Stimulated activated CD4-positive, alpha-beta T cell treated with anti-CD3 and anti-CD28 coated beads, Interleukin-12 subunit alpha, Interleukin-12 subunit beta, amount 100 ng/mL, for 24 hours (primary cell): ENCODE results near the gene PRKCE.

Experiments
- DNase-seq, 2 experiments: peaks; one replicate each; pipeline ENCODE4 v3.0.0-alpha.2; 2020; ENCODE audit warnings: low read depth in 2 of 2

The PRKCE gene

DNA sequence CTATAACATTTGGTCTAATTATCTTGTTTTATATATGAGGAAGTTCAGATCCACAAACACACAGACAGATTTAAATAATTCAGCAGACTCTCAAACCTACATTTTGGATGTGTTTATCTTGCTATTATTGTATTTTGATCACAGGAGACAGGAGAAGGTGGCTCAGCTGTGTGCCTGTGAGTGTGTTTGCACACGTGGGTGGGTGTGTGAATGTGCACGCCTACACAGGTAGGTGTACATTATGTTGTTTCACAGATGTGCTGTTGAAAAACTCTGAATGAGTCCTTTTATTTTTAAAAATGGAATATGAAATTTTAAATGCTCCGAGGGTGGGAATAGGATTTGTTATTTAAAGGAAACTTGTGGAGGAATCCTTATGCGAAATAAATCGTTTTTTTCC lies 183.4 kb downstream of the PRKCE start:
- DNase-seq = no peak

DNA sequence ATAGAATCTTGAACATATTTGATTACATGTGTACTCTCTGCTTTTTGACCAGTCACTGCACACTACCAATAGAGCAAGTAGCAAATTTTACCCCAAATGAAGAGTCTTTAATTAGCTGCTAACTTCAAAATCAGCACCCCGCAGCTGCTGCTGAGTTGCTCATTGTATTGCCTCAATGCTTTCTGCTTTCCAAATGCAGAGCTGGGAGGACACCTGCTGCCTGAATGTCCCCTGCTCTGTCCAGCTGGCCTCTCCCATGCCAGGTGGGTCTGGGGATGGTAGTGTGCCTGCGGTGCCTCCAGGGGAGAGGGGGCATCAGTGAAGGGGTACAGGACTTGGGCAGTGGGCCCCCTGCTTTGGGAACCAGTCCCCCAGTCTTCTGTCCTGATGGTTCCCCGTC lies 184.8 kb downstream of the PRKCE start:
- DNase-seq = no peak

DNA sequence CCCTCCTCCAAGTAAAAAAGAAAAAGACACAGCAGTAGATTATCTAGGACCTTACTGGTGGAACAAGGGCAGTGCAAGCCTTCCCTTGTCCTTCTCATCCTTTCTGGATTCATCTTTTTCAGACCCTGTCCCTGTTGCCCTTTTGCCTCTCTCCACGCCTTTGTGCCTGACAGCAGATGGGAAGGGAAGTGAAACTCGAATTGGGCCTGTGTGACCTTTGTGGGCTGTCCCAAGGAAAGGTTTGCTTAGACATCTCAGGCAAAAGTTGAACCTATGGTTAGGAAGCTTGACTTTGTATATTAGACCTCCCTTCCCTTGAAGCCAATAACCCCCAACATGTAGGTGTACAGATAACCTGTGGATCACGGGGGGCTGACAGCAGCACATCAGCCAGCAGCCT lies 185.3 kb downstream of the PRKCE start:
- DNase-seq = no peak

DNA sequence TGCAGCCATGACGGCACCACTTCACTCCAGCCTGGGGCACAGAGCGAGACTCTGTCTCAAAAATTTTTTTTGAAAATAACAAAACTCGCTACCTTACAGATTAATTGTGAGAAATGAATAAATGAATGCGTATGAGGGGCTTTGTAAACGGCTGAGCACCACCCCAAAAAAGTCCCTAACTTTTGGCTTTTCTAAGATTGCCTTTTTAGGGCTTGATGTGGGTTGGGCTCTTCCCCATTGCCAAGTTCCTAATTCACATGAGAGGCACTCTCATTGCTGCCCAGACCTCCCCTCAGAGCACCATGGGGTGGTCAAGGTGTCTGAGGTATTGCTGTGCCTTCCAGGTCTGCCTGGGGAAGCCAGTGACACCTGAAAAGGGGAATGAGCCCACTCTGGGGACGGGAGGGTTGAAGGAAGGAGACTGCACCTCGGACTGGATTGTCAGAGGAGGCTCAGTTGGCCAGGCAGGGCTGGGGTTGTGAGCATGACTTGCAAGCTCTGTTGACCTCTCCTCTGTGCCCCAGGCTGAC lies 186.4 kb downstream of the PRKCE start:
- no peak for DNase-seq

DNA sequence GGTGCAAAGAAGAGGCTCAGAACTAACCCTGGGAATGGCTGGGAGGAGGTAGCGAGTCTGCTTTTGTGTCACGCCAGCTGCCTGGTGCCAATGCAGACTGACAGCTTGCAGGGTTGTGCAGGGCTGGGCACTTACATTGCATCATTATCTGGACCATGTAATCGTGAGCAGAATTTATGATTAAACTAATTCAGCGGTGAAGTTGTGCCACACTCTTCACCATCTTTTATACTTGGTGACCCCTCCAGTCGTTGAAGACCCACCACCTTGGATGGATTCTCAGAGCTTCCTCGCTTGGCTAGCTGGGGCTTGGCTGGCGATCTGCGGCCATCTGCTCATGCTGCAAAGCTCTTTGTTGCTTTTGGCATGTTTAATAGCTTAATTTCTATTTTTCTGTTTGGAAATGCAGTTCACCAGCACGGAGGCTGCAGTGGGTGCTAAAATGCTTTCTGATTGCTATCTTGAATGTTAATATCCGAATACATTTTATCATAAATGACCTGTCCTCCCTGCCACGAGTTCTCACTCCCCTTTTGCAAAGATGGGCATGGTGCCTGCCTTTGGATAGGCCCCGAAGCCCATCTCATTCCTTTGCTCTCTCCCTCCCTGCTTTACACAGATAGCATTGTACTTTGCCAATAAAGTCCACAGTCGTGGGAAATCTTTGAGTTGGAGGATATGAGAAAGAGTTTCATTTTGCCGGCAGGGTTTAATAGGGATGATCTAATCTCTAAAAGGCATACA lies 188.2 kb downstream of the PRKCE start:
- DNase-seq = no peak

DNA sequence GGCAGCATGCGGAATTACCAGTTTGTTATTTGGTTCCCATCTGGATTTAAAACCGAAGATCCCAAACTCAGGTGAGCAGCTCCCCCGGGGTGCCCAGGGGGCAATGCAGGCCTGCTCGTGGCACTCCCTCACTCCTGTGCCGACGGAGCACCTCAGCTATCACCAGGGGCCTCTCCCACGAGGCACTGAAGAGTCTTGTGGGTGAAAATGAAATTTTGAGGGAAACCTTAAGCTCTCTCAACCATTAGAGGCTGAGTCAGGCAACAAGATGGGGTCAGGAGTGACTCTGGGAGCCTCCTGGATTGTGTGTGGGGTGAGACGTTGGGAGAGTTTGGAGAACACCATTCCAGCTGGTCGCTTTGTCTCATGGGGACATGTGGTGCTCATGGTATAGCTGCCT lies 189.0 kb downstream of the PRKCE start:
- DNase-seq = no peak

DNA sequence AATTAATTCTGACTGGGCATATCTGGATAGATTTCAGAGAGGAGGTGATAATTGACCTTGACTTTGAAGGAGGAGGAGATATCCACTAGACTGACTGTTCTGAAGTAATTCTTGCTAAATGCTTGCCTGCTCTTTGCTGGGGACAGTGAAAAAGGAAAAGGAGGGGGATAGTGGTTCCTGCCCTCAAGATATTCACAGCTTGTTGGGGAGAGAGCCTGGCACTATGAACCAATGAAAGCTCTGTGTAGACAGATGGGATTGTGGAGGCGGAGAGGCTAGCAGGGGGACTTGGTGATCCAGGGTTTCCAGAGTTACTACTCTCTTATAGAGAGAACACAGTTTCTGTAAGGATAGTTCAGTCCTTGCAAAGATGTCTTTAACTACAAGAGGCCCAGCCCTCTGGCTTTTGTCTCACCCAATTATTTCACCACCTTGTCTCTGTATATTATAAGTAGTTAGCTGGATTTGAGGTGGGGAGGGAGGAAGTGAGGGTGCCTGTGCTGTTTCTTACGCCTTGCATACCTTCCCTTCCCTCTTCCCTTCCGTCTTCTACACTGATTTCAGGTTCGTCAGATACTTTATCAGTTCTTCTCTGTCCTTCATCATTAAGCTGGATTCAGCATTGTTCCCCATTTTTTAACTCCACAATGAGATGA lies 190.4 kb downstream of the PRKCE start:
- no peak for DNase-seq

DNA sequence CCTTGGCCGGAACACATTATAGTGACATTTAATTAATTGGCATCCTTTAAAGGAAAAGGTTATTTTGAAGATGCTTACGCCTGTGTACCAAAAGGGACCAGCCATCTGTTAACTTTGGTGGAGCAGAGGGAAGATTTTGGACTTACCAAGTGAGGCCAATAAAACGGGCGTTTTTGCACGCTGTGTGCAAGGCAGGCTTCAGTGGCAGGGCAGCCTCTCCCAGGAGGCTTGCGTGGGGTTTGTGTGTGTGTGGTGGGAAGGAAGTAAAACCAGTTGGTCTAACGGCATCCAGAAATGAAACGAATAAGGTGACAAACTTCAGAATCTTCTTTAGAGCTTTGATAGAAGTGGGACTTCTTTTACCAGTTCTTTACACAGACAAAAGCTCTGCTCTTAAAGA lies 191.7 kb downstream of the PRKCE start:
- no peak for DNase-seq

DNA sequence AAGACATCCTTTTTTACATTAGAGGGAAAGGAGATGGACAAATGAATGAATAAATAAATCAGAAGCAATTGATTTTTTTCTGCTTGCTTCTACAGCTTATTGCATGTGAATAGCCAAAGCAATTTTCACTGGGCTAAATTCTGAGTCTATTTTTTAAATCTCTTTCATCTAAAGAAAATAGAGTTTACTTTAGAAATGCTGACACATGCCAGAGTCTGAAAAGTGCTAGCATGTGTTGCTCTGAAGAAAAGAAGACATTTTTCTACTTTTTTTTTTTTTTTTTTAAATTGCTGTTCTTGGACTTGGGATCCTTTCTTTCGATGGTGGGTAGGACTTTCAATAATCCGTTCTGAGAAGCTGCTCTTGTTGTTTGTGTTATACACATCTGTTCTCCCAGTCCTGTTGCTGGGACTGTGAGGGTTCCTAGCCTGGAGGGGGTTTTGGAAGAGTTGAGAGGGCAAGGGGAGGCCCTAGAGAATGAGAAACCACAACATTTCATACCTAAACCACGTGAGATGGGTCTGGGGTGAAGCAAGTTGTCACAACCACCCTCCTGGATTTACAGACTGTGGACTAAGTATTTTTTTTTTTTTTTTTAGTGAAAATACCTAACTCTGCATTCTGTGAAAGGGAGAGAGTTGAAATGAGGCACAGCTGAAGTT lies 193.5 kb downstream of the PRKCE start:
- no peak for DNase-seq

DNA sequence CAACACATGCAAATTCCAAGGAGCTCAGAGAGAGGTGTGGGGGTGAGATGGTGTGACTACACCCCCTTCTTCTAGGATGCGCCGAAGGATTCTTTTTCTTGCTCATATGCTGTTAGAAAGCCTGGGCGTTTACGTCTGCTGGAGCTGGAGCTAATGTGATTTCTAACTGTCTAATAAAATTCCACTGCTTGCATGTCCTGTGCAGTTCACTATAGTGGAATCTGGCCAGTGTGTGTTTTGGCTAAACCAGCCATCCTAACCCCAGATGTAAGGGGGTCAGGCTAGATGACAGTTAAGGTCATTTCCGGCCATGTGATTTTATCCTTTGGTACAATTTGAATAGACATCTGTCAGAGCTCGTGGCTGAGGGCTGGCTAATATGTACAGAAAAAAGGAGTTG lies 194.1 kb downstream of the PRKCE start:
- no peak for DNase-seq

DNA sequence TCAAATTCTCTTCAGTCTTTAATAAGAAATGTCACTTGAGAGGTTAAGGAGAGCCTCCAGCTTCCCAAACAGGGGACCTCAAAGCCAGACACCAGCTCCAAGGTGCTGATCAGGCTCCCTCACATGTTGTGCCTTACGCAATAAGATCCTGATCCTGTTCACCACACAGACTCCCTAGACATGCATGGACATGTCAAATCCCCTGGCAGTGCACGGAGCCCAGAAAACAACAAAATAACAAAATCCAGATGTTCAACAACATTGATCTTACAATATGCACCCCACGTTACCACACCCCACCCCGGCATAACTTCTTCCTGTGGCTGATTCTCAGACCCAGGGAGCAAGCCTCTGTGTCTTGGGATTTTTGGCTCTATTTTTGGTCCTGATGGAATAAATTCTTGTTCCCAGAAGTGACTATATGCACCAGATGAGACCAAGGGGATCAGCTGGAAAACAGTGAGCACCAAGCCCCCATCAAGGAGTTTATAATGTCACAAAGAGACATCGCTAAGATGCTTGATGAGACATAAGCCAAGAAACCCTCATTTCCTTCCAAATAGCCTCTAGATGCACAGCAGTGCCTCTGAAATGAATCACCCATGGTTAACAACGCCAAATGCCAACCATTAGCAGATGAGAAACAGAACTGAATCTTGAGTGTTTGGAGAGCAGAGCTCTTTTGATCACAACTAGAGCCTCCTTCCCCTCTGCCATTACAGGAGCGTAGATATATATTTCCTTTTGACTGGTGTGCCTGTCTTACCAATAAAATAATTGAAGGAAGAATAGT lies 198.2 kb downstream of the PRKCE start:
- no peak for DNase-seq

DNA sequence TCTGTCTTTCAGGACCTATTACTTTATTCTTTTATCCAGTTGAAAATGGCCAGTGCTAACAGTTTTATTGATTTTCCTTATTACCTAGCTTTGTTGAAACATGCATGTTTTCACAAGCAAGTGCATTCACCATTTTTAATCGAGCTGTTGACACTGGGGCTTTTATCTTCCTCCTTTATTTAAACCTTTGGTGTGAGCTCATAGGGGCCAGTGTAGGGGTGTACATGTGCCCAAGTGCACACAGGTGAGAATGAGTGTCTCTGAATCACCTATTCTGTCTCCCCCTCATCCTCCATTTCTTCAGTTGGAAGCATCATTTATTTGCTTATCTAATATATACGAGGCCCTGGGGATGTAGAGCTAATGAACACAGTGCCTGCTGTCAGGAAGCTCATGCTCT lies 199.1 kb downstream of the PRKCE start:
- DNase-seq = no peak

DNA sequence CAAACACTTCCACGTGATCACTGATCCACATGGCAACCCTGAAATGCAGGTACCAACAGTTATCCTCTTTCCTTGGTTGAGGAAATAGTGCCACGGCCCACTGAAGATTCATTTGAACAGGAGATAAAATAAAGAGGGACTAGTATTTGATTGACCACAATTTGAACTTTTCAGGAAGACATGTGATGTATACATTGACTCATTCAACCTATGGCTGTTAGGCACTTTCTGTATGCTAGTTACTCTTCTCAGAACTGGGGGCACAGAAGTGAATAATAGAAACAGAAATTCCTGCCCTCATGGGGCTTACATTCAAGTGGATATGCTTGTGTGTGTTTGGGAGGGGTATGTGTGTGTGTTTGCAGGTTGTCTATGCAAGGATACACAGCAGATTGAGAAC lies 199.6 kb downstream of the PRKCE start:
- DNase-seq = no peak

DNA sequence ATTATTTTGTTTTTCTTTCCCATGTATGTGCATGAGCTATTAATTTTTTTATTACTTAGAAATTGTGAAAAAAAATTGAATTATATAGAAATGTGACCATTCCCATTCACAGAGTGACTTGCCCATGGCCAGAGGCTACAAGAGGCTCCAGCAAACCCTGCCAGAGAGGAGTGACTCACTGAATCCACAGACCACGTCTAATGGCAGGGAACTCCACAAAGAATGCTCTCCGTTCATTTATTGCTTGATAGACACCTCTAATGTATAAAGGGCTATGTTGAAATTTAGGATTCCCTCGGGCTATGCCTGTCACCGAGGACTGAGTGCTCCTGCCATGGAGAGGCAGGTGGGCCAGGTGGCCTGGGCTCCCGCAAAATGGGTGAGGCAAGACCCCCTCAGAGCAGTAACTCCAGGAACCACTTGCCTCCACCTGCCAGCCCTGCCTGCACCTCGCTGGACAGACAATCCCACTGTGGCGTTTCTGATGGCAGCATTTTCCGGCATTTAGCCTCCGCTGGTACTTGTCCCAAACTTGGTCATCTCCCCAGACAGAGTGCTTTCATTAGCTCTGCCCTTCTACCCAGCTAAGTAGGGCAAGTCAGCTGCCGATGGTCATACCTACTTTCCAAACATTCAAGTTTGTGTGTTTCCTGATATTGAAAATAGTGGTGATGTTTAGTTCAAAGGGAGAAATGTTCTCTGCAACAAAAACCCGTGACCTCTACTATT lies 200.3 kb downstream of the PRKCE start:
- no peak for DNase-seq

DNA sequence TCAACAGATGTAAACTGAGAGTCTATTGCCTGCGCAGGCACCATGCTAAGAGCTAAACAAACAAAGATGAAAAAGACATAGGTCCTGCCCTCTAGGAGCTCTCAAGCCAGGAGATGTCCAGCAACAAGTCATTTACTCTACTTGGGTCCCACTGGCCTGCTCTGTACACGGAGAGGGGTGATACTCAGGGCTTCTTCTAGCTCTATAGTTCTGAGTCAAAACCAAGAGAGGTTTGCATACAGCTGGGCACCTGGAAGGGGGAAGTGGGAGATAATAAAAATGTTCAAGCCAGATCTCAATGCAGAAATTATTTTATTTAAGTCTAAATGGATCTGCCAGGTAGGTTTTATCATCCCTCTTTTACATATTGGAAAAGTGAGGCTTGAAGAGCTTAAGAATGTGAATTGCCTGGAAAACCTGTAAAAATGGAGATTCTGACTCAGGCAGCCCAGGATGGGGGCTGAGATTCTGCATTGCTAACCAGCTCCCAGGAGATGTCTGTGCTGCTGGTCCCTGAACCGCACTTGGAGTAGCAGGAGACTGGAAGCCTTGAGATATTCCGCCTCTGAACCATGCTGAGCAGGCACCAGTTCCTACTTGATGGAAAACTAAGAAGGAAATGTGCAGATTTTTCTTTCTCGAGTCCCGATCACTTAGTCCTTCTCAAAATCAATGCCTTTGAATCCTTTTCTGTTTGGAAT lies 201.1 kb downstream of the PRKCE start:
- no peak for DNase-seq

DNA sequence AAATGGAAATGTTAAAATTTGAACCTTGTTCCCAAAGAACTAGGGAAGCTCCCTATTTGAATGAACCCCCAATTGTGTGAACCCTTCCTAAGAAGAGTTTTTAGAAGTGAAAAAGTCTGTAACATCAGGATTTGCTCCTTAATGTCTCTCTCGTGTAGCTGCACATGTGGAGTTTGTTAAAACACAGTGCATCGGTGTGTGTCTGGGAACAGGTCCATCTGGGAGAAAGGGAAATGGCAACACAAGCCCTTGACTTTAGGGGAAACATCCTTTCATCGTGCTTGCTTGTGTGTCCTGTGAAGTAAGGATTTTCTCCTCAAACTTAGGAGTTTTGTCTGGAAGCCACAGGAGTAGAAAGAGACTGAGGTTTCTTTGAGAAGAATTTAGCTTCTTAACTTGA lies 203.9 kb downstream of the PRKCE start:
- no peak for DNase-seq

DNA sequence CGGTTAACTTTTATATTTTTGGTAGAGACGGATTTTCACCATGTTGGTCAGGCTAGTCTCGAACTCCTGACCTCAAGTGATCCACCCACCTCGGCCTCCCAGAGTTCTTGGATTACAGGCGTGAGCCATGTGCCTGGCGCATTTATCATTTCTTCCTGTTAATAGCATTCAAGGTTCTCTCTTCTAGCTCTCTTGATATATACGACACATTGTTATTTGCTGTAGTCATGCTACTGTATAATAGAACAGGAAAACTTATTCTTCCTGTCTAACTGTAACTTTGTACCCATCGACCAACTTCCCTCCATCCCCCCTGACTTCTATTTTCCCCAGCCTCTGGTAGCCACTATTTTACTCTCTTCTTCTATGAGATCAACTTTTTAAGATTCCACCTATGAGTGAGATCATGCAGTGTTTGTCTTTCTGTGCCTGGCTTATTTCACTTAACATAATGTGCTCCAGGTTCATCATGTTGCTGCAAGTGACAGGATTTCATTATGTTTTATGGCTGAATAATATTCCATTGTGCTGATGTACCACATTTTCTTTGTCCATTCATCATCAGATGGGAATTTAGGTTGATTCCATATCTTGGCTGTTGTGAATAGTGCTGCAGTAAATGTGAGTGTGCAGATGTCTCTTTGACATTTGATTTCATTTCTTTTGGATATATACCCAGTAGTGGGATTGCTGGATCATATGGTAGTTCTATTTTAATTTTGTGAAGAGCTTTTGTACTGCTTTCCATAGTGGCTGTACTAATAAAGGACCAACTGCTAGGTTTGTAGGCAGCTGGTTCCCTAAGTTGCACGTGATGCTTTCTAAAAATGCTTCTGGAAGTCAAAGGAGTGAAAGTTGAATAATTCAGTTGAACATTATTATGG lies 205.2 kb downstream of the PRKCE start:
- DNase-seq = no peak

DNA sequence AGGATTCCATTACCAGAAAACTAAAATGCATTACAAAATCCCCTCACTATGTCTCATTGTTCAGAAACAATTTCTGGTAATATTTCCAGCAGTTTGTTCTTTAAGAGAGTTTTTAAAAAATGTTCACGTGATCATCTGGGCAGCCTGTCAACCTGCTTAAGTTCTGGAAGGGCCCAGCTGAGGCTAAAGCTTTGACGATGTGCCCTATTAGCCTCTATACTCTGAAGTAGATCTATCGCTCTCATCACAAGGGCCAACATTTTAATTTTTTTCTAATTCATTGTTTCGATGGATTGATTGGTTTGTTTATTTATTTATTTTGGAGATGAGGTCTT lies 205.8 kb downstream of the PRKCE start:
- DNase-seq = no peak

DNA sequence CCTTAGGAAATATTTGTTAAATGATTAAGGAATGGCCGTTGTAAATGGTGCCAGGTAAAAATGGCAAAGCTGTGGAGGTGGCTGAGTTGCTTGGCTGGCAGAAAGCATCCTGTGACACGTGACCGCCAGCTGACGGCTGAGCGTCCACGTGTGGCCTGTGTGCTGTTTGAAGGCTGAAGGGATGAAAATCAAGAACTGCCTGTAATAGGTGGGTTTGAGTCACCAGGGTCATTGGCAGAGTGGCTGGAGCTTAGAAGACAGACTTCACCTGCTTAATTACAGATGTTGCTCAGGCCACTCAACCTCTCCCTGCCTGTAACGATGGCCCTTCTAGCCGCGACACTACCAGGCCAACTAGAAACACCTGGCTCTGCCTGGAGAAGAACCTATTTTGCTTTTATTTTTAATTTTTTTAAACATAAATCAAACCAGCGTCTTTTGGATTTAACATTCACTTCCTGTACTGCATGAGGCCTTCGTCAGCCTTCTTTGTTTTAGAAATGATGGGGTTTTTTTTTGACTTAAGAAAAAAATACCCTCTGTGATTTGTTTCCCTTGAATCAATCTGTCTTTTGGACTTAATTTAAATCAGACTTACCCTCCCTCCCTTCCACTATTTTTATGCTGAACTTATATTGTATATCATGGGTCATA lies 206.5 kb downstream of the PRKCE start:
- no peak for DNase-seq
